K562 (cell line): ENCODE data around the gene DYSF. TPM values are rescaled to one million over a fixed set of nuclear protein-coding genes. Genes with fewer than 3 reads are reported as not detected.

Experiments used
- CBX3 ChIP-seq, 2 experiments: IDR thresholded peaks; 1 replicate in 1 of 2; 2 replicates in 1 of 2; pipeline ENCODE4 v1.6.1; 2012; ENCODE audit warnings: inconsistent platforms in 2 of 2, low read length in 2 of 2, borderline replicate concordance in 1 of 2, control low read depth in 1 of 2
- CREBBP ChIP-seq: IDR thresholded peaks from one replicate; pipeline ENCODE4 v1.6.1; 2012; ENCODE audit warnings: low read depth, mild to moderate bottlenecking, control low read depth, inconsistent platforms, low read length
- KLF6 ChIP-seq: fragments of 250-450 bp; sonication (Bioruptor Pico); IDR thresholded peaks from 2 replicates; pipeline ENCODE4 v1.4.0; 2020; ENCODE audit warnings: mild to moderate bottlenecking, moderate library complexity, borderline replicate concordance
- MCM5 ChIP-seq: fragments of 450-650 bp; IDR thresholded peaks from 2 replicates; pipeline ENCODE4 v1.6.1; 2016; ENCODE audit warnings: low read depth
- NR2C1 ChIP-seq, 2 experiments: fragments of 450-650 bp; IDR thresholded peaks; 2 replicates each; pipeline ENCODE4 v1.6.1; 2017; ENCODE audit warnings: mild to moderate bottlenecking in 2 of 2, antibody characterized with exemption in 1 of 2, inconsistent platforms in 1 of 2, missing compliant biosample characterization in 1 of 2, missing genetic modification characterization in 1 of 2
- POLR3G ChIP-seq: IDR thresholded peaks from 2 replicates; pipeline ENCODE4 v1.6.1; 2011; ENCODE audit not compliant: insufficient read length, insufficient replicate concordance; ENCODE audit errors: extremely low read depth
- RBM17 ChIP-seq: fragments of 200-400 bp; formaldehyde crosslinking; IDR thresholded peaks from 2 replicates; pipeline ENCODE4 v1.6.1; 2017; ENCODE audit warnings: low read depth, mild to moderate bottlenecking, low read length, borderline replicate concordance
- RBM25 ChIP-seq: fragments of 200-400 bp; formaldehyde crosslinking; IDR thresholded peaks from 2 replicates; pipeline ENCODE4 v1.6.1; 2018; ENCODE audit warnings: low read length, low read depth, moderate library complexity; ENCODE audit not compliant: severe bottlenecking
- TRIM24 ChIP-seq, 2 experiments: fragments of 450-650 bp; IDR thresholded peaks; 2 replicates each; pipeline ENCODE4 v1.6.1; 2016
- ZKSCAN1 ChIP-seq: fragments of 150-350 bp; IDR thresholded peaks from 2 replicates; pipeline ENCODE4 v1.6.1; 2016; ENCODE audit warnings: low read depth, low read length
- ZNF274 ChIP-seq: IDR thresholded peaks from 2 replicates; pipeline ENCODE4 v1.6.1; 2011; ENCODE audit warnings: low read depth, mild to moderate bottlenecking, low read length, moderate library complexity, borderline replicate concordance
- ZNF354B ChIP-seq: fragments of 250-450 bp; sonication (Bioruptor Pico); IDR thresholded peaks from 2 replicates; pipeline ENCODE4 v1.4.0; 2020
- ZNF778 ChIP-seq: fragments of 450-650 bp; formaldehyde crosslinking; IDR thresholded peaks from 2 replicates; pipeline ENCODE4 v1.4.0; 2020; ENCODE audit warnings: mild to moderate bottlenecking, moderate library complexity
- polyA plus RNA-seq, 8 experiments: library from polyadenylated mRNA; depleted of rRNA in 4 of 8; stranded (reverse) in 5 of 8; unstranded in 3 of 8; fragments of >200 nt; fragmentation: Nextera tagmentation in 2 of 8; fragmentation: Illumina TruSeq in 1 of 8; extraction: Ambion mirVana in 2 of 8; extraction: Trizol in 1 of 8; gene quantifications; 2 replicates each; pipeline versions ENCODE4 v1.2.1 to v1.2.3, GENCODE V29; 2011 to 2014; ENCODE audit warnings: inconsistent platforms in 1 of 8, missing spikeins in 1 of 8
- total RNA-seq, 7 experiments: library from RNA; depleted of rRNA in 6 of 7; stranded (reverse); fragments of >200 nt in 6 of 7; fragmentation: Illumina TruSeq in 2 of 7; extraction: Trizol in 2 of 7; gene quantifications; 2 replicates each; pipeline versions ENCODE4 v1.2.1 to v1.2.3, GENCODE V29; 2011 to 2021; ENCODE audit warnings: low replicate concordance in 1 of 7
- TF ChIP-seq, protein P1 (sequence below): fragments of 250-450 bp; sonication (Bioruptor Pico); IDR thresholded peaks from 2 replicates; pipeline ENCODE4 v1.5.0; 2020; ENCODE audit warnings: mild to moderate bottlenecking
- TF ChIP-seq, protein P2 (sequence below): fragments of 450-650 bp; IDR thresholded peaks from 2 replicates; pipeline ENCODE4 v1.6.1; 2016; ENCODE audit warnings: missing biosample characterization, missing genetic modification characterization
- TF ChIP-seq, protein P3 (sequence below): sonication (generic); formaldehyde crosslinking; IDR thresholded peaks from 2 replicates; pipeline ENCODE4 v1.8.1; 2023; ENCODE audit warnings: missing genetic modification reagents, mild to moderate bottlenecking, borderline replicate concordance
- TF ChIP-seq, protein P4 (sequence below): IDR thresholded peaks from 2 replicates; pipeline ENCODE4 v1.6.1; 2012; ENCODE audit warnings: low read depth, low read length, improper control_type of control experiment, borderline replicate concordance
- TF ChIP-seq, protein P5 (sequence below): fragments of 450-650 bp; formaldehyde crosslinking; IDR thresholded peaks from 2 replicates; pipeline ENCODE4 v1.4.0; 2020; ENCODE audit warnings: mild to moderate bottlenecking, moderate library complexity

DYSF gene
- total and polyA plus RNA-seq, 9 of the 15 experiments (the other 6 are each of a cell fraction or from before 2014, with no cell fraction given) = 0.01 to 0.80 (median 0.29) TPM

DNA sequence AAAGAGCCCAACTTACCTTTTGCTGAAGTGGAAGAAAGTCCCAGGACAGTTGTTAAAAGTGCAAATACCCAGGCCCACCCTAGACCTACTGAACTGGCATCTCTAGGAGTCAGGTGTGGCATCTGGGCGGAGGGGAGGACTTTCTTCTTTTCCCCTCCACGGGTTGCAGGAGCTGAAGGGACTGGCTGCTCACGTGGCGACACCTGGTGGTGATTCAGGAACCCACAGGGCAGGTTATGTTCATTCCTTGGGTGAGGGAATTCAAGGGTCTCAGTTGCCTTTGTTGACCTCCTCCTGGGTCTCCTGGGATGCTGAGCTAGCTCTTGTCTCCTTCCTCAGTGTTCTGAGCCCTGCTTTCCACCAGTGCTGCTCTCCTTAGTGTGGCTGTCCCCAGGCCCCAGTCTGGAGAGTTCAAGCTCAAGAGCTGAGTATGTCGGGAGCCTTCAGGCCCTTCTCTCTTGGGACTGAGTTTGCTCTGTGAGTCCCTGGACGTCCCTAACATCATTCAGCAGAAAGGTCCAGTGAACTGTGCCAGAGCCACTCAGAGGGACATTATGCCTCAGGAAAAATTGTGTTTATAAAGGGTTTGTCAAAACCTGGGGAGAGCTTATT lies 56.9 kb downstream of the DYSF start (continued):
- TF ChIP-seq, protein P1, sequence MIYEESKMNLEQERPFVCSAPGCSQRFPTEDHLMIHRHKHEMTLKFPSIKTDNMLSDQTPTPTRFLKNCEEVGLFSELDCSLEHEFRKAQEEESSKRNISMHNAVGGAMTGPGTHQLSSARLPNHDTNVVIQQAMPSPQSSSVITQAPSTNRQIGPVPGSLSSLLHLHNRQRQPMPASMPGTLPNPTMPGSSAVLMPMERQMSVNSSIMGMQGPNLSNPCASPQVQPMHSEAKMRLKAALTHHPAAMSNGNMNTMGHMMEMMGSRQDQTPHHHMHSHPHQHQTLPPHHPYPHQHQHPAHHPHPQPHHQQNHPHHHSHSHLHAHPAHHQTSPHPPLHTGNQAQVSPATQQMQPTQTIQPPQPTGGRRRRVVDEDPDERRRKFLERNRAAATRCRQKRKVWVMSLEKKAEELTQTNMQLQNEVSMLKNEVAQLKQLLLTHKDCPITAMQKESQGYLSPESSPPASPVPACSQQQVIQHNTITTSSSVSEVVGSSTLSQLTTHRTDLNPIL (CRISPR knock-in tag) = no peak
- TF ChIP-seq CBX3 (IDR thresholded peaks at IDR 0.05; ENCODE audit: borderline replicate concordance in 1 of 2, low read length in 2 of 2) (no peak), KLF6 (CRISPR knock-in tag) (no peak), POLR3G (no peak), CREBBP (no peak), ZNF354B (CRISPR knock-in tag) (no peak), NR2C1 (IDR thresholded peaks at IDR 0.05) (no peak), NR2C1 (tag; IDR thresholded peaks at IDR 0.05) (no peak), ZNF778 (no peak), MCM5 (no peak), RBM17 (no peak), RBM25 (no peak), TRIM24 (IDR thresholded peaks at IDR 0.05) (no peak), ZKSCAN1 (no peak), ZNF274 (no peak)
- TF ChIP-seq, protein P2, sequence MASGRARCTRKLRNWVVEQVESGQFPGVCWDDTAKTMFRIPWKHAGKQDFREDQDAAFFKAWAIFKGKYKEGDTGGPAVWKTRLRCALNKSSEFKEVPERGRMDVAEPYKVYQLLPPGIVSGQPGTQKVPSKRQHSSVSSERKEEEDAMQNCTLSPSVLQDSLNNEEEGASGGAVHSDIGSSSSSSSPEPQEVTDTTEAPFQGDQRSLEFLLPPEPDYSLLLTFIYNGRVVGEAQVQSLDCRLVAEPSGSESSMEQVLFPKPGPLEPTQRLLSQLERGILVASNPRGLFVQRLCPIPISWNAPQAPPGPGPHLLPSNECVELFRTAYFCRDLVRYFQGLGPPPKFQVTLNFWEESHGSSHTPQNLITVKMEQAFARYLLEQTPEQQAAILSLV (tag) = no peak
- TF ChIP-seq, protein P3, sequence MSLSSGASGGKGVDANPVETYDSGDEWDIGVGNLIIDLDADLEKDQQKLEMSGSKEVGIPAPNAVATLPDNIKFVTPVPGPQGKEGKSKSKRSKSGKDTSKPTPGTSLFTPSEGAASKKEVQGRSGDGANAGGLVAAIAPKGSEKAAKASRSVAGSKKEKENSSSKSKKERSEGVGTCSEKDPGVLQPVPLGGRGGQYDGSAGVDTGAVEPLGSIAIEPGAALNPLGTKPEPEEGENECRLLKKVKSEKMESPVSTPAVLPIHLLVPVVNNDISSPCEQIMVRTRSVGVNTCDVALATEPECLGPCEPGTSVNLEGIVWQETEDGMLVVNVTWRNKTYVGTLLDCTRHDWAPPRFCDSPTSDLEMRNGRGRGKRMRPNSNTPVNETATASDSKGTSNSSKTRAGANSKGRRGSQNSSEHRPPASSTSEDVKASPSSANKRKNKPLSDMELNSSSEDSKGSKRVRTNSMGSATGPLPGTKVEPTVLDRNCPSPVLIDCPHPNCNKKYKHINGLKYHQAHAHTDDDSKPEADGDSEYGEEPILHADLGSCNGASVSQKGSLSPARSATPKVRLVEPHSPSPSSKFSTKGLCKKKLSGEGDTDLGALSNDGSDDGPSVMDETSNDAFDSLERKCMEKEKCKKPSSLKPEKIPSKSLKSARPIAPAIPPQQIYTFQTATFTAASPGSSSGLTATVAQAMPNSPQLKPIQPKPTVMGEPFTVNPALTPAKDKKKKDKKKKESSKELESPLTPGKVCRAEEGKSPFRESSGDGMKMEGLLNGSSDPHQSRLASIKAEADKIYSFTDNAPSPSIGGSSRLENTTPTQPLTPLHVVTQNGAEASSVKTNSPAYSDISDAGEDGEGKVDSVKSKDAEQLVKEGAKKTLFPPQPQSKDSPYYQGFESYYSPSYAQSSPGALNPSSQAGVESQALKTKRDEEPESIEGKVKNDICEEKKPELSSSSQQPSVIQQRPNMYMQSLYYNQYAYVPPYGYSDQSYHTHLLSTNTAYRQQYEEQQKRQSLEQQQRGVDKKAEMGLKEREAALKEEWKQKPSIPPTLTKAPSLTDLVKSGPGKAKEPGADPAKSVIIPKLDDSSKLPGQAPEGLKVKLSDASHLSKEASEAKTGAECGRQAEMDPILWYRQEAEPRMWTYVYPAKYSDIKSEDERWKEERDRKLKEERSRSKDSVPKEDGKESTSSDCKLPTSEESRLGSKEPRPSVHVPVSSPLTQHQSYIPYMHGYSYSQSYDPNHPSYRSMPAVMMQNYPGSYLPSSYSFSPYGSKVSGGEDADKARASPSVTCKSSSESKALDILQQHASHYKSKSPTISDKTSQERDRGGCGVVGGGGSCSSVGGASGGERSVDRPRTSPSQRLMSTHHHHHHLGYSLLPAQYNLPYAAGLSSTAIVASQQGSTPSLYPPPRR = no peak
- TF ChIP-seq, protein P4, sequence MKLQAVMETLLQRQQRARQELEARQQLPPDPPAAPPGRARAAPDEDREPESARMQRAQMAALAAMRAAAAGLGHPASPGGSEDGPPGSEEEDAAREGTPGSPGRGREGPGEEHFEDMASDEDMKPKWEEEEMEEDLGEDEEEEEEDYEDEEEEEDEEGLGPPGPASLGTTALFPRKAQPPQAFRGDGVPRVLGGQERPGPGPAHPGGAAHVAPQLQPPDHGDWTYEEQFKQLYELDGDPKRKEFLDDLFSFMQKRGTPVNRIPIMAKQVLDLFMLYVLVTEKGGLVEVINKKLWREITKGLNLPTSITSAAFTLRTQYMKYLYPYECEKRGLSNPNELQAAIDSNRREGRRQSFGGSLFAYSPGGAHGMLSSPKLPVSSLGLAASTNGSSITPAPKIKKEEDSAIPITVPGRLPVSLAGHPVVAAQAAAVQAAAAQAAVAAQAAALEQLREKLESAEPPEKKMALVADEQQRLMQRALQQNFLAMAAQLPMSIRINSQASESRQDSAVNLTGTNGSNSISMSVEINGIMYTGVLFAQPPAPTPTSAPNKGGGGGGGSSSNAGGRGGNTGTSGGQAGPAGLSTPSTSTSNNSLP = no peak
- TF ChIP-seq, protein P5, sequence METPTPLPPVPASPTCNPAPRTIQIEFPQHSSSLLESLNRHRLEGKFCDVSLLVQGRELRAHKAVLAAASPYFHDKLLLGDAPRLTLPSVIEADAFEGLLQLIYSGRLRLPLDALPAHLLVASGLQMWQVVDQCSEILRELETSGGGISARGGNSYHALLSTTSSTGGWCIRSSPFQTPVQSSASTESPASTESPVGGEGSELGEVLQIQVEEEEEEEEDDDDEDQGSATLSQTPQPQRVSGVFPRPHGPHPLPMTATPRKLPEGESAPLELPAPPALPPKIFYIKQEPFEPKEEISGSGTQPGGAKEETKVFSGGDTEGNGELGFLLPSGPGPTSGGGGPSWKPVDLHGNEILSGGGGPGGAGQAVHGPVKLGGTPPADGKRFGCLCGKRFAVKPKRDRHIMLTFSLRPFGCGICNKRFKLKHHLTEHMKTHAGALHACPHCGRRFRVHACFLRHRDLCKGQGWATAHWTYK (CRISPR knock-in tag) = no peak
